GM19463 (cell line): Measurements from ENCODE around the gene FXYD2.

ENCODE experiments used
- ATAC-seq: cut with Tn5 transposase; IDR thresholded peaks from one replicate; pipeline ENCODE4 v1.9.1; 2021; ENCODE audit warnings: mild to moderate bottlenecking, moderate library complexity; ENCODE audit not compliant: unreplicated experiment

FXYD2 gene

GRCh38 chr11:117836077-117836960 is 11.8 kb upstream of the FXYD2 start:
- no peak for ATAC-seq

GRCh38 chr11:117835576-117835975 is 11.0 kb upstream of the FXYD2 start:
- ATAC-seq, result no peak

GRCh38 chr11:117834838-117835443 is 10.4 kb upstream of the FXYD2 start:
- no peak for ATAC-seq

- ATAC-seq, result no peak
These were observed 9.7 kb upstream of the FXYD2 start for GRCh38 chr11:117834068-117834810.

GRCh38 chr11:117833401-117833891 is 8.9 kb upstream of the FXYD2 start:
- no peak for ATAC-seq

- no peak for ATAC-seq
These were observed 8.0 kb upstream of the FXYD2 start for GRCh38 chr11:117832511-117832910.

- ATAC-seq, result no peak
These were observed 7.3 kb upstream of the FXYD2 start for GRCh38 chr11:117831661-117832415.

- no peak for ATAC-seq
These were observed 6.3 kb upstream of the FXYD2 start for GRCh38 chr11:117830674-117831351.

GRCh38 chr11:117830072-117830471 is 5.5 kb upstream of the FXYD2 start:
- no peak for ATAC-seq

- no peak for ATAC-seq
These were observed 4.8 kb upstream of the FXYD2 start for GRCh38 chr11:117829369-117829725.

GRCh38 chr11:117828611-117829368 is 4.2 kb upstream of the FXYD2 start:
- ATAC-seq, result peak; percentile 80

- ATAC-seq, result no peak
These were observed 3.3 kb upstream of the FXYD2 start for GRCh38 chr11:117827521-117828511.

- no peak for ATAC-seq
These were observed 2.3 kb upstream of the FXYD2 start for GRCh38 chr11:117826832-117827231.

GRCh38 chr11:117826190-117826570 is 1.6 kb upstream of the FXYD2 start:
- ATAC-seq, result no peak

- no peak for ATAC-seq
These were observed 1.1 kb upstream of the FXYD2 start for GRCh38 chr11:117825538-117826189.

GRCh38 chr11:117823946-117824420 is 561 bp downstream of the FXYD2 start:
- no peak for ATAC-seq

- no peak for ATAC-seq
These were observed 1.1 kb downstream of the FXYD2 start for GRCh38 chr11:117823294-117823945.
